NCI-H524 (cell line): ENCODE results near the gene SEMA5A.

ENCODE experiments used
- DNase-seq, 2 experiments: peaks; one replicate each; lab custom pipeline; 2025; lab: John Stamatoyannopoulos, UW

Gene SEMA5A

DNA sequence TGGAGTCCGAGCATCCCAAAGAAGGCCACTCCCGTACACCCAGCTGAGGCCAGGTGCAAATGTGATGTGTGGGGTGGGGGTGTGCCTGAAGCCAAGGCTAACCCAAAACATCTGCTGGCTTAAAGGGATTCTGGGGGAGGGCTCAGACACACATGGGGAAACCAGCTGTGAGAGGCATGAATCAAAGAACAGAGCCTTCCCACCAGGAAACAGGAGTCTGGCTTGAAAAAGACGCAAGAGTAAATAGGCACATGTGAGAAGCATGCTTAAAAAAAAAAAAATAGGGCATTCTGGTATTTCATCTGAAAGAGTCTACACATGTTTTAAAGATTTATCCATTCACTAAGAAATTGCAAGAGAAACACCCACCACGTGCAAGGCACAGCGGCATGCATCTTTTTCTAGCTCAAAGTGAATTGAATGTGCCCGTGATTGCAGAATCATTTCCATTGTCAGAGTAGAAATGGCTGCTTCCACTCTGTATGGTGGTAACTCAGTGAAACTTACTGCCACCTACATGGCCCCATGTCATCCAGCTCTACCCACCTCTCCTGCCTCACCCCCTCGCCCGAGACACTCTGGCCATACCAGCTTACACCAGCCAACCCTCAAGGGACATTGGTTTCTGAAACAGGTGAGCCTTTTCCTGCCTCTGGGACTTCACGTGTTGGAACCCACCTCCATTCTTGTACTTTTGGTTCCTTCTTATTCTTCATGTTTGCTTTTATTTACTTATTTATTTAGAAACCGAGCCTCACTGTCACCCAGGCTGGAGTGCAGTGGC, 71.5 kb downstream of the SEMA5A start:
- DNase-seq = no peak

GRCh38 chr5:9473624-9474023, 72.3 kb downstream of the SEMA5A start:
- DNase-seq = no peak

GRCh38 chr5:9470410-9470809, 75.5 kb downstream of the SEMA5A start:
- DNase-seq = no peak

DNA sequence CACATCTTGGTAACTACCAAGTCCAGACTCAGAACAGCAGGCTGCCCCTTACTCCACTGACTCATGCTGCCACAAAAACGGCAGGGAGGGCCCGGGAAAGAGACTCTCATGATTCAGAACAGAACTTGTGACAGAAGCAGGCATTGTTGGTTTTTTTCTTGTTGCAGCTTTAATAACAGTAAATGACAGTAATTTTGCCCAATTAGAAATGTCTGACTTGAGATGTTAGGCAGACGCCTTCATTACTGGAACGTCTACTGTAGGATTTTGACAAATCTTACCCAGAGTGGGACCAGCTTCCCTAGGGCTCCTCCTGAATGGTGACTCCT, 77.9 kb downstream of the SEMA5A start:
- DNase-seq = no peak

DNA sequence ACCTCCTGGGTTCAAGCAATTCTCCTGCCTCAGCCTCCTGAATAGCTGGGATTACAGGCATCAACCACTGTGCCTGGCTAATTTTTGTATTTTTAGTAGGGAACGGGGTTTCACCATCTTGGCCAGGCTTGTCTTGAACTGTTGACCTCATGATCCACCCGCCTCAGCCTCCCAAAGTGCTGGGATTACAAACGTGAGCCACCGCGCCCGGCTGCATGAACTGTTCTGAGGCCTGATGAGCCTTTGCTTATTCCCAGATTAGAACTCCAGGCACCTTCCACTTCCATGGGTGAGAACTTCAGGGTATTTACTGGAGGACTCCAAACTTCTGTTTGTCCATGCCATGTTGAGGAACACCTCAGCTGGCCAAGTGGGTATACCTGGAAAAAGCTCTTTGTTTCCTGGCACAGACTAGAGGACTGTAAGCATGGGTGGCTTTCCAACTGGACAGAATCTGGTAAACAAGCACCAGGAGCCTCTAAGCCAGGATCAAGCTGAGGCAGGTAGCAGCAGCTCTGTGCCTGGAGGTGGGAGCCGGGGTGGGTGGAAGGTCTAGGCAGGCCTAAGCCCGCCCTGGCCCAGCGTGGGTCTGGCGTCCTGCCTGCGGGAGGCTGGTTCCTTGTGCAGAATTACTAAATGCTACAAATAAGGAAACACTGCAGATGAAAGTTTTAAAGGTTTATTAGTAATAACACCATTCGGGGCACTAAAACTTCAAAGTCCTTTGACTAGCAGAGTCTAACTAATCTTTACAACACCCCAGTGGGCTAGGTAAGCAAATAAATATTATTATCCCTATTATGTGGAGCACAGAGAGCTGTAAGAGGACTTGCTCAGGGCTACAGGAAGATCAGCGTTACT, 78.4 kb downstream of the SEMA5A start:
- no peak for DNase-seq

DNA sequence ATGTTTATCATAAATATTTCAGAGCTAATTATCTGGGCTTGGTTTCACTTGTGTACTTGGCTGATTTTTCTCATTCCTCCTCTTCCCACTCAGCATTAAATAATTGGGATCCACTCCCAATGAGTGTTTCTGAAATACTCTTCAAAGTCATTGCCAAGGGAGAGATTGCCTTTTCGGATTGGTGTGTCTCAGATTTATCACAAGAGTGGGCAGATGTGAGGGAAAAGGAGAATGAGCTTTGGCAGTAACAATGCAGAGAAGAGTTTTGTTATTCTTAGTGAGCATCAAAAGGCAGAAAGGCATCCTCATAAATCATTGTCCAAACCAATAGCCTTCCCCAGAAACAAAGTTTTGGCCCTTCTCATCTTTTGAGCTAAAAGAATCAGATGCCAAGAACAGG, 79.2 kb downstream of the SEMA5A start:
- DNase-seq = no peak

DNA sequence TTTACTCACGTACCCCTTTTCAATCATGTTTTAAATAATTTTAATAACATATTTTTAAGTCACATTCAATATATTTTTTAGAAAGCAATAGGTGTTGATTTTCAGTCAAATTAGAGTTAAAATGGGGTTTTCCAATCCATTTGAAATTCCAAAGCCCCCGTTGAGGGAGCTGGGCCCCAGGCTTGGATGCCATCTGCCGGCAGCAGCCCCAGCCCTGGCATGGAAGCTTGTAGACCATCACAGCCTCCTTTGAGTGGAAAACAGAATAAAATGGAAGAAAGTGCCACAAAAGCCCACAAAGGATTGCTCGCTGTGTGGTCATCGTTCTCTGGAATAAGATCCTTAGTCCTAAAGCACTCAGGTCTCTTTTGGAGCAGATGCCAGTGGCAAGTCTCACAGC, 81.4 kb downstream of the SEMA5A start:
- DNase-seq = no peak

- no peak for DNase-seq
These were observed 83.8 kb downstream of the SEMA5A start for GRCh38 chr5:9462109-9462508.

DNA sequence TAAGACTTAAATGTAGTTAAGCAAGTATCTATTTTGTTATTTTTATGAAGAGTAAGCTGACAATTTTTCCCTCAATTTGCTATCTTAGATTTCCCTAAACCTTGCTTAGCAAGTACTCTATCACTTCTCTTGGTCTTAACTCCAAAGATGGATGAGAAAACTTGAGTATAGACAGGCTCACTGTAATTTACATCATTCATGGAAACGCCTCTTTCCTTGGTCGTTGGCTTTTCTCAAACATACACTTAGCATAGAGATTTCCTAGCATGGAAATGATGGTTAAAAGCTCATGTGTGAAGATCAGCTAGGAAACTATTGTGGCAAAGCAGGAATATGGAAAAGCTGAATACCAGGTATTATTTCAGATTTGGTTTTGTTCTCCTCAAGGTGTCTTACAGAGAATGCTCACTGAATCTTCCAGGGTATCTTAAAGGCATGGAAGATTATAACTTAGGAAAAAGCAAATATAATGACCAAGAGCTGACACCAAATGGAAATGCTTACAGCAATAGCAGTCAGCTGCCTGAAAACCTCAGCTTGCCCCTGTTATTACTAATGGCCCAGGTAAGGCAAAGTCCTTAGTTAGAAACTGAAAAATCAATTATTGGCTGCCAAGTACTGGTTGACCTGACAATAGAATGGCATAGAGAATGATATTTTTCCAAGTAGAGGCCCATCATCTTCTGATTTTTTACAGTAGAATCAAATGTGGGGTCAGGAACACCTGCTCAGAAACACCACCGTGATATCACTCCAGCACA, 84.8 kb downstream of the SEMA5A start:
- no peak for DNase-seq

DNA sequence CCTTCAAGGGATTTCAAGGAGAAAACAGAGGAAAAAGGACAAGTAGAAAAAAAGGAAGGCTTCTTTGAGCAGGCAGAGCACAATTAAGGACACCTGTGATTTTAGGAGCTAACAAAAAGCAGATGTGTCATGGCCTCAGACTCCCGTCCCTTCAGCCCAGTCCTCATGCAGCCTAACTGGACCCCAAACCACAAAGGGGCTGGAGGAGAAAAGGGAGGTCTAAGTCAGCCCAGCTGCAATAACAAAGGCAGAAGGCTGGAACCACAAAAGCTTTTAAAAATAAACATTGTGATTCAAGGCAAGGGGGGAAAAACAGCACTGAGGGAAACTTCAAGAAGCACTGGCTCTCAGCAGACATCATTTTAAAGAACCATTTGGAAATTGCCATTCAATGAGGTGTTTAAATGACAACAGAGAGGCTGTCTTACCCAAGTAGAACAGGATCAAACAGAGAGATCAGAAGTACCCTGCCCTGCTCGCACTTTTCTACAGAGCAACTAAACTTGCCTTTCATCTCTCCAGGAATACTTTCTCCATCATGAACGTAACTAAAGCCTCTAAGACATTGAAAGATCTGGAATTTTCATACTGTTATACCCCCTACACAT, 89.3 kb downstream of the SEMA5A start:
- DNase-seq = no peak

- DNase-seq = no peak
These were observed 89.9 kb downstream of the SEMA5A start for GRCh38 chr5:9455826-9456434.

- no peak for DNase-seq
These were observed 91.4 kb downstream of the SEMA5A start for GRCh38 chr5:9454491-9454890.

DNA sequence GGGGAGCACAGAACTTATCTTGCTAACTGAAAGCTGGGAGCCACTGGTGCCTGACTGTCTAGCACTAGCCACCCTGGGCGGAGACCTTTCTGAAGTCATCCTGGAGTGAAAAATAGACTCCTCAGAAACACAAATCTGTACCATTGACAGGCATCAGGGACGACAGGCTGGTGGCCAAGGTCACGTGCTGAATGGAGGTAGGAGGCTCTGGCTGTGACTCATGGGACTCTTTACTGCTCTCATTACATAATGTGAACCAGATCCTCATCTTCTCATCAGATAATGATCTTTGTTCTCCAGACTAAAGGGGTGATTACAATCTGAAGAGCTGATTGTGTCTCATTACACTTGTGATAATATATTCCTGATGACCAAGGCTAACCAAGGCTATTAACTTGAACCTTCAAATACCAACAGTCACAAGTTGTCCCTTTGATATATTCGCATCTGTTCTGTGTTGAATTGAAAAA, 91.8 kb downstream of the SEMA5A start:
- DNase-seq = no peak

DNA sequence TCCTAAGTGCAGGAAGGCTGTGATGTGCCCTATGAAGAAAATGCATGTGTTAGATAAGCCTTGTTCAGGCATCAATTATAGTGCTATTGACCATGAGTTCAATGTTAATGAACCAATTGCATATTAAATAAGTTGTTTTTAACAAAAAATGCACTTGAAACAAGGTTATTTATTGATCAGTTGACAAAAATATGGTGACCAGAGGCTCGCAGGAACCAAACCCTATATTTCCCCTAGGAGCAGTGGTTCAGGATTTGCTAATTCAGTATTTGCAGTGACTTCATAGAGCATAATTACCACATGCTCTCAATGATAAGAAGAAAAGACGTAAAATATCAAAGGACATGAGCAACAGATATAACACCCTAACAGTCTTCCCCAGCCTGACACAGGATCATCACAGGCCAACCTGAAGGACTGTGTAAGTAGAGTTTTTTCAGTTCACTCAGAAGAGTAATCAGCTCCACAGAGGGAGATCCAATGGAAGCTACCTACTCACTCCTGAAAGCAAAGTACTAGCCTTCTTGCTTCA, 92.3 kb downstream of the SEMA5A start:
- no peak for DNase-seq

GRCh38 chr5:9452181-9452580, 93.7 kb downstream of the SEMA5A start:
- DNase-seq = no peak

- no peak for DNase-seq
These were observed 94.8 kb downstream of the SEMA5A start for GRCh38 chr5:9451037-9451436.

DNA sequence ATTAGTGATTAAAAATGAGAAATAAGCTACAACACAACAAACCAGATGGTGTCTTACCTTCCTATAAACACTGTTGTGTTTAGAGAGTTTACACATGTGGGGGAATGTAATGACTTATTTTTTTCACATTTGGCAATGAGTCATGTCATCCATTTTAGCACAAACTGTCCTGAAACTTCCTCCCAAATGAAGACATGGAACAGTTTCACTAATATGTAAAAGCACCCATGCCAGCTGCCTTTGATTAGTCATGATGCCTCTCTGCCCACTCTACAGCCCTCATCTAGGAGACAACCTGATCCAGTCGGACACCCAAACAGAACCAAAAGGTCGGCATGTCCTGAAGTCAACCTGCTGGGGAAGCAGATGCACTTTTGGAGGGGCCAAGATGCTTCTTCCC, 98.2 kb downstream of the SEMA5A start:
- DNase-seq = no peak

DNA sequence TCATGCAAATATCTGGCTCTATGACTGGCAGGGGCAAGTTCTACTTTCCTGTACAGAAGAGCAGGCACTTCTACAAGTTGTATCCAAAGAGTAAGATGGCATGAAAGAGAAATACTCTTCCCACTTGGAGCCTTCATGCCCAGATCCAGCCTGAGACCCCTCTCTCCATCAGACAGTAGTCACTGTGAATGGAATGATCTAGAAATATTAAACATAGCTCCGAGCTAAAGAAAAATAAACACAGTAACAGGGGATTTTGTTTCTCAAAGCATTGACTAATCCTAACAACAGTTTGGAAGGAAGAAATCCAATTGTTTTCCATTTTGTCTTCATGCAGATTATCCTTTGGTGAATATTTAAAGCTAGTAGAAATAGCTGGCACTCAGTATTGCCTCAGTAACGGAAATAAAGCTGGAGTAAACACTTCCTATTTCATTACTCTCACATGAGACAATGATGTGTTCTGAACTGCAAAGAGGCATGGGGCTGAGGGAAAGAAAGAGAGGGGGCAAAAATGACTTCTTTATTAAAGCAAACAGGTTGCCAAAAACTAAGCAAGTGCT, 100.0 kb downstream of the SEMA5A start:
- DNase-seq = no peak

- no peak for DNase-seq
These were observed 101.5 kb downstream of the SEMA5A start for GRCh38 chr5:9444346-9444745.

DNA sequence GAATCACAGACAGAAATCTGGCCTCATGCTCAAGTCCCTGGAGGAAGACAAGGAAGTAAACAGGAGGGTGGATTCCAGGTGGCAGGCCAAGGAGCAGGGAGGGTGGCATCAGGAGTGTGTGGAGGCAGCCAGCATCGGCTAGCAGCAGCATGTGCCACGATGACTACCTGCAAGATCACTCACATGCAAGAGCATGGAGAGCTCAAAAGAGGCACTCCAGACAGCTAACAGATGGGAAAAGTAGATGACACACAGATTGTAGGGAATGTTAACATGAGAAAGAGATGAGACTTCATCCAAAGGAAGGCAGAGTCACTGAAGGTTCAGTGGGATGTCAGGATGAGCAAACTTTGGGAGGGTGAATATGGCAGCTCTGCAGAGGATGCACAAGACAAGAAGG, 104.3 kb downstream of the SEMA5A start:
- peak; percentile 42 to 76 for DNase-seq

GRCh38 chr5:9440517-9440916, 105.4 kb downstream of the SEMA5A start:
- DNase-seq = no peak
